ENCODE results near the gene KCNQ2. TPM values are rescaled to one million over a fixed set of nuclear protein-coding genes. Genes with fewer than 3 reads are reported as not detected.

KCNQ2 gene
- total RNA-seq, 1 experiment from 2014 or later = not detected

GRCh38 chr20:63428906-63429575 is 43.4 kb downstream of the KCNQ2 start:
- no TSS peak for BruUV-seq (replicated peaks)
- POLR2A ChIA-PET = no interaction called here
- TF ChIP-seq CTCF (IDR thresholded peaks at IDR 0.05; ENCODE audit: unreplicated experiment) = no peak
- Mint-ChIP-seq H3K27ac (ENCODE audit: low read depth, unreplicated experiment) (no peak overlapping the region), H3K4me3 (ENCODE audit: unreplicated experiment) (no peak overlapping the region), H3K36me3 (ENCODE audit: insufficient read depth, unreplicated experiment) (no peaks in the 10 kb centered on the region), H3K27me3 (ENCODE audit: insufficient read depth, unreplicated experiment) (peaks cover 51% of the 10 kb centered on the region), H3K9me3 (ENCODE audit: unreplicated experiment) (peaks cover 14% of the 10 kb centered on the region), H3K4me1 (ENCODE audit: insufficient read depth, unreplicated experiment) (no peaks in the 10 kb centered on the region)
- DNase-seq (ENCODE audit: unreplicated experiment) = no peak
- intact Hi-C loops (cut with micrococcal nuclease) = no loop called here
- CTCF ChIA-PET = interaction anchor here (1.5 kb wide), 1 partner anchor 205 kb away, joined by 3 read pairs; no protein-coding TSS in a partner anchor

GRCh38 chr20:63427724-63428330 is 44.6 kb downstream of the KCNQ2 start:
- H3K4me1 Mint-ChIP-seq (ENCODE audit: insufficient read depth, unreplicated experiment) = no peaks in the 10 kb centered on the region
- DNase-seq (ENCODE audit: unreplicated experiment) = no peak
- H3K27me3 Mint-ChIP-seq (ENCODE audit: insufficient read depth, unreplicated experiment) = peaks cover 52% of the 10 kb centered on the region
- H3K9me3 Mint-ChIP-seq (ENCODE audit: unreplicated experiment) = peaks cover 14% of the 10 kb centered on the region
- H3K27ac Mint-ChIP-seq (ENCODE audit: low read depth, unreplicated experiment) = no peak overlapping the region
- no peak for TF ChIP-seq CTCF (IDR thresholded peaks at IDR 0.05; ENCODE audit: unreplicated experiment)
- H3K4me3 Mint-ChIP-seq (ENCODE audit: unreplicated experiment) = no peak overlapping the region
- ChIA-PET POLR2A (no interaction called here), CTCF (interaction anchor here (1.5 kb wide), 1 partner anchor 204 kb away, joined by 3 read pairs; no protein-coding TSS in a partner anchor)
- H3K36me3 Mint-ChIP-seq (ENCODE audit: insufficient read depth, unreplicated experiment) = no peaks in the 10 kb centered on the region
- intact Hi-C loops (cut with micrococcal nuclease) = no loop called here
- BruUV-seq (replicated peaks) = no TSS peak

- POLR2A ChIA-PET = no interaction called here
- no peak for DNase-seq (ENCODE audit: unreplicated experiment)
- H3K27me3 Mint-ChIP-seq (ENCODE audit: insufficient read depth, unreplicated experiment) = peaks cover 52% of the 10 kb centered on the region
- H3K4me3 Mint-ChIP-seq (ENCODE audit: unreplicated experiment) = no peak overlapping the region
- intact Hi-C loops (cut with micrococcal nuclease) = no loop called here
- no peak overlapping the region for H3K27ac Mint-ChIP-seq (ENCODE audit: low read depth, unreplicated experiment)
- no peak for TF ChIP-seq CTCF (IDR thresholded peaks at IDR 0.05; ENCODE audit: unreplicated experiment)
- no peaks in the 10 kb centered on the region for H3K36me3 Mint-ChIP-seq (ENCODE audit: insufficient read depth, unreplicated experiment)
- H3K4me1 Mint-ChIP-seq (ENCODE audit: insufficient read depth, unreplicated experiment) = no peaks in the 10 kb centered on the region
- BruUV-seq (replicated peaks) = no TSS peak
- CTCF ChIA-PET = no interaction called here
- H3K9me3 Mint-ChIP-seq (ENCODE audit: unreplicated experiment) = peaks cover 14% of the 10 kb centered on the region
Observed at GRCh38 chr20:63427206-63427605, 45.2 kb downstream of the KCNQ2 start.

GRCh38 chr20:63425846-63426485 is 46.5 kb downstream of the KCNQ2 start:
- H3K36me3 Mint-ChIP-seq (ENCODE audit: insufficient read depth, unreplicated experiment) = no peaks in the 10 kb centered on the region
- POLR2A ChIA-PET = interaction anchor here (0.5 to 0.7 kb wide), 2 partner anchors 95 to 171 kb away, joined by 3 to 5 read pairs; no protein-coding TSS in a partner anchor
- CTCF ChIA-PET = no interaction called here
- no peak overlapping the region for H3K4me3 Mint-ChIP-seq (ENCODE audit: unreplicated experiment)
- H3K27ac Mint-ChIP-seq (ENCODE audit: low read depth, unreplicated experiment) = no peak overlapping the region
- DNase-seq (ENCODE audit: unreplicated experiment) = no peak
- H3K9me3 Mint-ChIP-seq (ENCODE audit: unreplicated experiment) = peaks cover 8% of the 10 kb centered on the region
- no TSS peak for BruUV-seq (replicated peaks)
- H3K27me3 Mint-ChIP-seq (ENCODE audit: insufficient read depth, unreplicated experiment) = peaks cover 64% of the 10 kb centered on the region
- H3K4me1 Mint-ChIP-seq (ENCODE audit: insufficient read depth, unreplicated experiment) = no peaks in the 10 kb centered on the region
- intact Hi-C loops (cut with micrococcal nuclease) = no loop called here
- no peak for TF ChIP-seq CTCF (IDR thresholded peaks at IDR 0.05; ENCODE audit: unreplicated experiment)
